Transverse colon (tissue), 4 donors: ENCODE data around the gene NFYA.

Experiments
- EP300 ChIP-seq: sonication (generic); formaldehyde crosslinking; IDR thresholded peaks from one replicate; pipeline ENCODE4 v1.6.1; 2017; ENCODE audit warnings: antibody characterized with exemption, low read depth
- POLR2A ChIP-seq: fragments of 450-650 bp; IDR thresholded peaks from one replicate; pipeline ENCODE4 v1.6.1; 2016; ENCODE audit warnings: antibody characterized with exemption, mild to moderate bottlenecking, moderate library complexity
- POLR2AphosphoS5 ChIP-seq, 3 donors: sonication (generic); formaldehyde crosslinking; IDR thresholded peaks; one replicate each; pipeline ENCODE4 v1.6.1; 2016; ENCODE audit warnings: antibody characterized with exemption in 3 of 3
- TF ChIP-seq, protein P1 (sequence below), 5 experiments: fragments of 200-600 bp in 3 of 5; fragments of 450-650 bp in 2 of 5; sonication (generic) in 3 of 5; IDR thresholded peaks; 1 replicate in 2 of 5; 2 replicates in 3 of 5; pipeline ENCODE4 v1.5.1; 2016 to 2017; ENCODE audit warnings: antibody characterized with exemption in 5 of 5, inconsistent platforms in 3 of 5, mild to moderate bottlenecking in 2 of 5, moderate library complexity in 1 of 5

DNA sequence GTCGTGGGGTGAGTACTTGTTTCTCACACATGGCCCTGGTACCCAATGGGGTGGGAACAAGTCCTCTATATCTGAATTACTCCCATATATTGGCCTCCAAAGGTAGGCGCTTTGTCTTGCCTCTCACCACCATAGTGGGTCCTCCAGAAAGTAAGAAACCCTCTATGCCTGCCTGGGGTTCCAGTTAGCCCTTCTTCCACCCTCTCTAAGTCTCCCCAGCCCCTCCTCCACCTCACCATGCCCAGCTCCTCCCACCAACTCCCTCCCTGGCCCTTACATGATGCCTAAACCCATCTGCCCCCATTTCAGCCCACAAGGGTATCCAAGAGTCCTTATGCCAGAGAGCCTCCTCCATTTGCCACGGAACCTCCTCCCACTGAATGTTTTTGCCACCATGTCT is 29.6 kb upstream of the NFYA start:
- TF ChIP-seq POLR2A (no peak), EP300 (no peak), POLR2AphosphoS5 (IDR thresholded peaks at IDR 0.05) (no peak)
- TF ChIP-seq, protein P1, sequence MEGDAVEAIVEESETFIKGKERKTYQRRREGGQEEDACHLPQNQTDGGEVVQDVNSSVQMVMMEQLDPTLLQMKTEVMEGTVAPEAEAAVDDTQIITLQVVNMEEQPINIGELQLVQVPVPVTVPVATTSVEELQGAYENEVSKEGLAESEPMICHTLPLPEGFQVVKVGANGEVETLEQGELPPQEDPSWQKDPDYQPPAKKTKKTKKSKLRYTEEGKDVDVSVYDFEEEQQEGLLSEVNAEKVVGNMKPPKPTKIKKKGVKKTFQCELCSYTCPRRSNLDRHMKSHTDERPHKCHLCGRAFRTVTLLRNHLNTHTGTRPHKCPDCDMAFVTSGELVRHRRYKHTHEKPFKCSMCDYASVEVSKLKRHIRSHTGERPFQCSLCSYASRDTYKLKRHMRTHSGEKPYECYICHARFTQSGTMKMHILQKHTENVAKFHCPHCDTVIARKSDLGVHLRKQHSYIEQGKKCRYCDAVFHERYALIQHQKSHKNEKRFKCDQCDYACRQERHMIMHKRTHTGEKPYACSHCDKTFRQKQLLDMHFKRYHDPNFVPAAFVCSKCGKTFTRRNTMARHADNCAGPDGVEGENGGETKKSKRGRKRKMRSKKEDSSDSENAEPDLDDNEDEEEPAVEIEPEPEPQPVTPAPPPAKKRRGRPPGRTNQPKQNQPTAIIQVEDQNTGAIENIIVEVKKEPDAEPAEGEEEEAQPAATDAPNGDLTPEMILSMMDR (IDR thresholded peaks at IDR 0.05): no peak
